ENCODE measurements around the gene DIO2. TPM values are rescaled to one million over a fixed set of nuclear protein-coding genes. Genes with fewer than 3 reads are reported as not detected.

DIO2 gene
- total and polyA plus RNA-seq, 9 of the 15 experiments (the other 6 are each of a cell fraction or from before 2014, with no cell fraction given) = not detected

- Histone ChIP-seq H3K36me3 (ENCODE audit: control insufficient read depth, insufficient read depth, low read length) (no peaks in the 10 kb centered on the region), H3K9me1 (ENCODE audit: control insufficient read depth, insufficient read depth, low read length) (no peaks in the 10 kb centered on the region), H3K27ac (ENCODE audit: extremely low read depth, low read depth, low read length) (no peak overlapping the region), H3K4me2 (ENCODE audit: insufficient read depth, low read length) (no peak overlapping the region), H3K9me3 (replicated peaks; ENCODE audit: control insufficient read depth, insufficient read depth, low read depth, low read length) (no peaks in the 10 kb centered on the region), H3K27me3 (ENCODE audit: control insufficient read depth in 2 of 2, insufficient read depth in 2 of 2, low read length in 2 of 2) (no peaks in the 10 kb centered on the region), H4K20me1 (replicated peaks; ENCODE audit: control insufficient read depth, insufficient read depth, low read length) (no peaks in the 10 kb centered on the region), H3K4me1 (replicated peaks in 1 of 2; ENCODE audit: control insufficient read depth in 2 of 2, insufficient read depth in 2 of 2, low read length in 2 of 2) (no peaks in the 10 kb centered on the region), H2AFZ (ENCODE audit: low read depth, low read length) (no peak overlapping the region), H3K9ac (ENCODE audit: insufficient read depth in 1 of 2, low read depth in 2 of 2, low read length in 2 of 2) (no peak overlapping the region), H3K79me2 (ENCODE audit: control insufficient read depth, insufficient read depth, low read length) (no peaks in the 10 kb centered on the region), H3K4me3 (no peak overlapping the region)
- DNase-seq (ENCODE audit: extremely low read depth in 1 of 4, low spot score in 3 of 4) = no peak
- POLR2A ChIA-PET = no interaction called here
- in situ Hi-C loops (cut with MboI) (no loop called here), intact Hi-C loops (cut with micrococcal nuclease) (no loop called here)
- CTCF ChIA-PET (ENCODE audit: low intra/inter-chr PET ratio) = no interaction called here
- no peak for FAIRE-seq
- ATAC-seq = no peak
- BruUV-seq (replicated peaks) = no TSS peak
- WGBS (ENCODE audit: insufficient coverage, low coverage, missing lambda C conversion rate) = 0% methylated on average over 2 of the region's 2 CpGs
- TF ChIP-seq ATF7 (IDR thresholded peaks at IDR 0.05) (no peak), IRF2 (CRISPR knock-in tag; IDR thresholded peaks at IDR 0.05) (no peak), DIDO1 (tag; IDR thresholded peaks at IDR 0.05; ENCODE audit: low read depth) (no peak), ZNF696 (CRISPR knock-in tag; conservative IDR thresholded peaks at IDR 0.05) (no peak), PTRF (tag; IDR thresholded peaks at IDR 0.05) (no peak), ZC3H4 (CRISPR knock-in tag; IDR thresholded peaks at IDR 0.05; ENCODE audit: borderline replicate concordance) (no peak), BCL6 (CRISPR knock-in tag; IDR thresholded peaks at IDR 0.05) (no peak), ARID2 (IDR thresholded peaks at IDR 0.05) (no peak), CBFB (CRISPR knock-in tag; IDR thresholded peaks at IDR 0.05) (no peak)
Observed at GRCh38 chr14:80233470-80234089, 22.3 kb upstream of the DIO2 start.
